Natural killer cell (primary cell): ENCODE measurements around the gene PFKFB2. TPM values are rescaled to one million over a fixed set of nuclear protein-coding genes. Genes with fewer than 3 reads are reported as not detected.

Source experiments
- ATAC-seq, 3 donors: fragments of 150-1000 bp in 2 of 3; fragments of 200-7000 bp in 1 of 3; cut with Tn5 transposase; 1 replicate in 1 of 3; 2 replicates in 2 of 3; pipeline ENCODE4 v1.10.0; 2021; ENCODE audit warnings: mild to moderate bottlenecking in 2 of 3, moderate library complexity in 2 of 3
- DNase-seq, 2 donors: peaks; one replicate each; pipeline versions ENCODE4 v3.0.0 to v3.0.0-alpha.2; 2013 to 2021; ENCODE audit warnings: mixed read lengths in 1 of 2
- H3K27ac ChIP-seq: one replicate; pipeline ENCODE4 v1.5.1; 2013; ENCODE audit warnings: mild to moderate bottlenecking, low read length
- H3K27me3 ChIP-seq: one replicate; pipeline ENCODE4 v1.6.1; 2013; ENCODE audit warnings: low read length; ENCODE audit not compliant: control insufficient read depth, insufficient read depth
- H3K36me3 ChIP-seq: one replicate; pipeline ENCODE4 v1.6.1; 2013; ENCODE audit warnings: low read length; ENCODE audit not compliant: control insufficient read depth, insufficient read depth
- H3K4me1 ChIP-seq: one replicate; pipeline ENCODE4 v1.6.1; 2013; ENCODE audit warnings: low read length; ENCODE audit not compliant: control insufficient read depth, insufficient read depth
- H3K4me3 ChIP-seq: one replicate; pipeline ENCODE4 v1.5.1; 2013; ENCODE audit warnings: low read length
- H3K9me3 ChIP-seq: one replicate; pipeline ENCODE4 v1.6.1; 2013; ENCODE audit warnings: low read length; ENCODE audit not compliant: control insufficient read depth, insufficient read depth
- H3K27ac Mint-ChIP-seq, 2 donors: one replicate each; pipeline ENCODE4 v1.8.0; 2022; ENCODE audit warnings: mild to moderate bottlenecking in 2 of 2, mixed read lengths in 2 of 2, moderate library complexity in 1 of 2
- H3K27me3 Mint-ChIP-seq, 2 donors: one replicate each; pipeline ENCODE4 v1.8.0; 2022; ENCODE audit warnings: low read depth in 2 of 2, mixed read lengths in 2 of 2
- H3K36me3 Mint-ChIP-seq: one replicate; pipeline ENCODE4 v1.8.0; 2022; ENCODE audit warnings: mixed read lengths
- H3K4me1 Mint-ChIP-seq, 2 donors: one replicate each; pipeline ENCODE4 v1.8.0; 2022; ENCODE audit warnings: mixed read lengths in 2 of 2
- H3K4me3 Mint-ChIP-seq: one replicate; pipeline ENCODE4 v1.8.0; 2022; ENCODE audit warnings: mild to moderate bottlenecking, moderate library complexity, mixed read lengths
- H3K9me3 Mint-ChIP-seq, 2 donors: one replicate each; pipeline ENCODE4 v1.8.0; 2022; ENCODE audit warnings: mixed read lengths in 2 of 2
- WGBS: methylation state at CpG from one replicate; pipeline ENCODE4 v1.1.7; 2013; ENCODE audit warnings: missing lambda C conversion rate; ENCODE audit not compliant: insufficient coverage; 5-methylcytosine and 5-hydroxymethylcytosine counted together
- intact Hi-C: fragments of 100-400 bp; cut with micrococcal nuclease; formaldehyde crosslinking; loops from one replicate; pipeline ENCODE4 v1.14.2; 2022
- total RNA-seq, 4 donors: library from RNA; stranded (reverse); fragments of 120-200 nt in 1 of 4; gene quantifications; one replicate each; pipeline versions ENCODE4 v1.2.3 to v1.2.4, GENCODE V29; 2013 to 2022
- TF ChIP-seq, protein P1 (sequence below): fragments of 200-600 bp; IDR thresholded peaks from one replicate; pipeline ENCODE4 v1.8.0; 2022; ENCODE audit warnings: antibody characterized with exemption

PFKFB2 gene
- total RNA-seq, 3 donors from 2014 or later (not counting 1 experiment from before 2014, with no cell fraction given) = 5.3 to 8.5 (median 7.4) TPM

GRCh38 chr1:207078578-207079132, 25.6 kb downstream of the PFKFB2 start:
- TF ChIP-seq, protein P1, sequence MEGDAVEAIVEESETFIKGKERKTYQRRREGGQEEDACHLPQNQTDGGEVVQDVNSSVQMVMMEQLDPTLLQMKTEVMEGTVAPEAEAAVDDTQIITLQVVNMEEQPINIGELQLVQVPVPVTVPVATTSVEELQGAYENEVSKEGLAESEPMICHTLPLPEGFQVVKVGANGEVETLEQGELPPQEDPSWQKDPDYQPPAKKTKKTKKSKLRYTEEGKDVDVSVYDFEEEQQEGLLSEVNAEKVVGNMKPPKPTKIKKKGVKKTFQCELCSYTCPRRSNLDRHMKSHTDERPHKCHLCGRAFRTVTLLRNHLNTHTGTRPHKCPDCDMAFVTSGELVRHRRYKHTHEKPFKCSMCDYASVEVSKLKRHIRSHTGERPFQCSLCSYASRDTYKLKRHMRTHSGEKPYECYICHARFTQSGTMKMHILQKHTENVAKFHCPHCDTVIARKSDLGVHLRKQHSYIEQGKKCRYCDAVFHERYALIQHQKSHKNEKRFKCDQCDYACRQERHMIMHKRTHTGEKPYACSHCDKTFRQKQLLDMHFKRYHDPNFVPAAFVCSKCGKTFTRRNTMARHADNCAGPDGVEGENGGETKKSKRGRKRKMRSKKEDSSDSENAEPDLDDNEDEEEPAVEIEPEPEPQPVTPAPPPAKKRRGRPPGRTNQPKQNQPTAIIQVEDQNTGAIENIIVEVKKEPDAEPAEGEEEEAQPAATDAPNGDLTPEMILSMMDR = no peak

DNA sequence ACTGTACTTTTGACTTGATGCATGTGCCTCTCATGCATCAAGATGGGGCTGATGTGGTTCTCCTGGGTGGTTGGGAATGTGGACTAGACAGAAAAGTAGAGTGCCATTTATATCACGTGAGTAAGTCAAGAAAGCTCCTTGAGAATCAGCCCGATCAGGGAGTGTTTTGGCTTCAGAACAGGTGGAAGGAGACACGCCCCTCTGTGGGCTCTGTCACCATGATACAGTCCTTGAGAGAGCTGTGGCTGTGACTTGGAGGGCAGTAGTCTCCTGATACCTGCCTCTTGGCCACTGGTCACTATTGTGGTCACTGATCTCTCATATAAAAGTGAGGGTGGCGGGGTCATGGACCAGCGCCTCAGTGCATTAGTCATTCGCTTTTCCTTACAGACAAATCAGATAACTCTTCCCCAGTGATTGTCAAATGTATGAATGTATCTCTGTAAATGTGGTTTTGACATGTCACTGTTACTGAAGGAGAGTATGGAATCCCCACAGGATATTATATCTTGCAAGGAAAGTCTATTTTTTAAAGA, 26.7 kb downstream of the PFKFB2 start:
- Histone ChIP-seq H3K27ac (no peak overlapping the region), H3K36me3 (no peaks in the 10 kb centered on the region), H3K4me1 (no peaks in the 10 kb centered on the region), H3K4me3 (no peak overlapping the region), H3K27me3 (peaks cover 7% of the 10 kb centered on the region), H3K9me3 (no peaks in the 10 kb centered on the region)
- H3K9me3 Mint-ChIP-seq = no peaks in the 10 kb centered on the region
- DNase-seq = no peak
- peaks cover 14 to 27% of the 10 kb centered on the region in 2 donors for H3K27me3 Mint-ChIP-seq
- TF ChIP-seq, protein P1 = no peak
- H3K36me3 Mint-ChIP-seq = no peaks in the 10 kb centered on the region
- WGBS = 93% methylated on average over 3 of the region's 6 CpGs
- intact Hi-C loops = no loop called here
- peaks cover 3 to 4% of the 10 kb centered on the region in 2 donors for H3K4me1 Mint-ChIP-seq
- H3K4me3 Mint-ChIP-seq = no peak overlapping the region
- no peak overlapping the region for H3K27ac Mint-ChIP-seq
- ATAC-seq = no peak

More at GRCh38 chr1:207078578-207079132, 25.6 kb downstream of the PFKFB2 start:
- Histone ChIP-seq H3K27ac (no peak overlapping the region), H3K4me3 (no peak overlapping the region), H3K36me3 (no peaks in the 10 kb centered on the region), H3K9me3 (no peaks in the 10 kb centered on the region), H3K4me1 (no peaks in the 10 kb centered on the region), H3K27me3 (no peaks in the 10 kb centered on the region)
- 90% methylated on average over 11 of the region's 11 CpGs for WGBS
- Mint-ChIP-seq H3K4me1 (no peaks in the 10 kb centered on the region), H3K9me3 (no peaks in the 10 kb centered on the region), H3K27ac (no peak overlapping the region), H3K27me3 (peaks cover 12 to 17% of the 10 kb centered on the region in 2 donors), H3K4me3 (no peak overlapping the region), H3K36me3 (no peaks in the 10 kb centered on the region)
- no peak for DNase-seq
- intact Hi-C loops = no loop called here
- ATAC-seq = no peak

DNA sequence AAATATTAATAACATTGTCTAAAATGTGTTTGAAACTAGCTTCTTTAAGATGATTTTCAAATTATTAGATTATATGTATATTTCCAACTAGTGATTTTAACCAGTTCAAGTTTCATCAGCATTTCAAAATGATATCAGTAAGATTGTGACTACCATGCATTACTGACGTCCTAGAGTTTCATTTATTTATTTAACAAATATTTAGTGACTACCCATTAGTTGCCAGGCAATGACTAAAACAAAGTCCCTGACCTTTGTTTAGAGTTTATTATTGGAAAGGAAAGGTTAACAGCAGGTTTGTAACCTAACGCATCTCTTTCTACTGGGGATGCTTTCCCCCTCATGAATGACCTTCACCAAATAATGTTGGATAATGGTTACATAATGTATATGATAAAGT, 28.0 kb downstream of the PFKFB2 start:
- TF ChIP-seq, protein P1 = no peak
- Mint-ChIP-seq H3K36me3 (no peaks in the 10 kb centered on the region), H3K27ac (no peak overlapping the region), H3K4me1 (peaks cover 7% of the 10 kb centered on the region in 2 donors), H3K4me3 (no peak overlapping the region), H3K9me3 (no peaks in the 10 kb centered on the region), H3K27me3 (peaks cover 15 to 30% of the 10 kb centered on the region in 2 donors)
- Histone ChIP-seq H3K27me3 (peaks cover 7% of the 10 kb centered on the region), H3K9me3 (no peaks in the 10 kb centered on the region), H3K4me3 (no peak overlapping the region), H3K36me3 (no peaks in the 10 kb centered on the region), H3K27ac (no peak overlapping the region), H3K4me1 (no peaks in the 10 kb centered on the region)
- ATAC-seq (no peak), DNase-seq (no peak)
- no CpG with 5 or more reads among the region's 2 CpGs for WGBS
- intact Hi-C loops = no loop called here

- Mint-ChIP-seq H3K4me1 (peaks cover 7% of the 10 kb centered on the region in 2 donors), H3K27ac (no peak overlapping the region), H3K27me3 (peaks cover 18 to 30% of the 10 kb centered on the region in 2 donors), H3K9me3 (no peaks in the 10 kb centered on the region), H3K4me3 (no peak overlapping the region), H3K36me3 (no peaks in the 10 kb centered on the region)
- TF ChIP-seq, protein P1 = no peak
- no peak overlapping the region for H3K4me3 ChIP-seq
- H3K9me3 ChIP-seq = no peaks in the 10 kb centered on the region
- intact Hi-C loops = no loop called here
- no peak overlapping the region for H3K27ac ChIP-seq
- no peaks in the 10 kb centered on the region for H3K36me3 ChIP-seq
- DNase-seq (no peak), ATAC-seq (no peak)
- 88% methylated on average over 2 of the region's 2 CpGs for WGBS
- peaks cover 7% of the 10 kb centered on the region for H3K27me3 ChIP-seq
- no peaks in the 10 kb centered on the region for H3K4me1 ChIP-seq
Observed at GRCh38 chr1:207081806-207082205, 28.7 kb downstream of the PFKFB2 start.
